Measurements from ENCODE around the gene SRPX.

DNA sequence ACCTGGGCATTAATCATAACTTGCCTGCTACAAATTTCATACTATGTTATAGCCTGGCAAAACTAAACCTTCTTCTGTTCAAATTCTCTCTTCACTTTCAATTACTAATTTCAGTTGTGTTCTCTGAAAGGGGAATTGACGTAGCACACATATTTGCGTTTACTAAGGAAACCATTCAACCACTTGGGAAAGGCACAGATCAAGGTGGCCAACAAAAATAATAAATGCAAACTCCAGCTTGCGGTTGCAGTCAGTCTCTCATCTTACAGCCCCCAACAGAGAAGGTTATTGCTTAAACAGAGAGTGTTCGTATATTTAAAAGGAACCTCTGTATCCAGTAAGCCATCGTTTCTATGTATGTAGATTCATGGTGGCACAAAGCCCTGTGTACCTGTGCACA lies 4.0 kb downstream of the SRPX start:
- TF ChIP-seq CTCF (IDR thresholded peaks at IDR 0.05) (no peak), POLR2A (IDR thresholded peaks at IDR 0.05) (no peak)
